ENCODE results near the gene KCNK6.

DNA sequence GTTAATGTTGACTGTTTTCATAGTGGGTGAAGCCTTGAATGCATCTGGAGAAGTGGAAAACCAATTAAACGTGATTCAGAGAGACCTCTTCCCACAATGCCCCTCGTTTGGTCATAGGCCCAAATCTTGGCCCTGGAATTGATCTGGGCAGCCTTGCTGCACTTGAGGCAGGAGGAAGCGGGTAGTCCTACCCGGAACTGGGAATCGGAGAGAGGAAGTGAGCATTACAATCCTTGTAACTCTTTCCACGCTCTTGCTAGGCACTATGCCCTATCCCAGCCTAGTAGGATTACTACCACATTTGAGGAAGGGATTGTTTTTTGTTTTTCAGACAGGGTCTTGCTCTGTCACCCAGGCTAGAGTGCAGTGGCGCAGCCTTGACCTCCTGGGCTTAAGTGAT, 3.6 kb downstream of the KCNK6 start:
- TF ChIP-seq POLR2AphosphoS5 (IDR thresholded peaks at IDR 0.05; ENCODE audit: low read depth): no peak
- TF ChIP-seq, protein P1, sequence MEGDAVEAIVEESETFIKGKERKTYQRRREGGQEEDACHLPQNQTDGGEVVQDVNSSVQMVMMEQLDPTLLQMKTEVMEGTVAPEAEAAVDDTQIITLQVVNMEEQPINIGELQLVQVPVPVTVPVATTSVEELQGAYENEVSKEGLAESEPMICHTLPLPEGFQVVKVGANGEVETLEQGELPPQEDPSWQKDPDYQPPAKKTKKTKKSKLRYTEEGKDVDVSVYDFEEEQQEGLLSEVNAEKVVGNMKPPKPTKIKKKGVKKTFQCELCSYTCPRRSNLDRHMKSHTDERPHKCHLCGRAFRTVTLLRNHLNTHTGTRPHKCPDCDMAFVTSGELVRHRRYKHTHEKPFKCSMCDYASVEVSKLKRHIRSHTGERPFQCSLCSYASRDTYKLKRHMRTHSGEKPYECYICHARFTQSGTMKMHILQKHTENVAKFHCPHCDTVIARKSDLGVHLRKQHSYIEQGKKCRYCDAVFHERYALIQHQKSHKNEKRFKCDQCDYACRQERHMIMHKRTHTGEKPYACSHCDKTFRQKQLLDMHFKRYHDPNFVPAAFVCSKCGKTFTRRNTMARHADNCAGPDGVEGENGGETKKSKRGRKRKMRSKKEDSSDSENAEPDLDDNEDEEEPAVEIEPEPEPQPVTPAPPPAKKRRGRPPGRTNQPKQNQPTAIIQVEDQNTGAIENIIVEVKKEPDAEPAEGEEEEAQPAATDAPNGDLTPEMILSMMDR (IDR thresholded peaks at IDR 0.05; ENCODE audit: insufficient read depth, low read length): no peak
- TF ChIP-seq GABPA (IDR thresholded peaks at IDR 0.05; ENCODE audit: low read depth): no peak
- TF ChIP-seq, protein P2, sequence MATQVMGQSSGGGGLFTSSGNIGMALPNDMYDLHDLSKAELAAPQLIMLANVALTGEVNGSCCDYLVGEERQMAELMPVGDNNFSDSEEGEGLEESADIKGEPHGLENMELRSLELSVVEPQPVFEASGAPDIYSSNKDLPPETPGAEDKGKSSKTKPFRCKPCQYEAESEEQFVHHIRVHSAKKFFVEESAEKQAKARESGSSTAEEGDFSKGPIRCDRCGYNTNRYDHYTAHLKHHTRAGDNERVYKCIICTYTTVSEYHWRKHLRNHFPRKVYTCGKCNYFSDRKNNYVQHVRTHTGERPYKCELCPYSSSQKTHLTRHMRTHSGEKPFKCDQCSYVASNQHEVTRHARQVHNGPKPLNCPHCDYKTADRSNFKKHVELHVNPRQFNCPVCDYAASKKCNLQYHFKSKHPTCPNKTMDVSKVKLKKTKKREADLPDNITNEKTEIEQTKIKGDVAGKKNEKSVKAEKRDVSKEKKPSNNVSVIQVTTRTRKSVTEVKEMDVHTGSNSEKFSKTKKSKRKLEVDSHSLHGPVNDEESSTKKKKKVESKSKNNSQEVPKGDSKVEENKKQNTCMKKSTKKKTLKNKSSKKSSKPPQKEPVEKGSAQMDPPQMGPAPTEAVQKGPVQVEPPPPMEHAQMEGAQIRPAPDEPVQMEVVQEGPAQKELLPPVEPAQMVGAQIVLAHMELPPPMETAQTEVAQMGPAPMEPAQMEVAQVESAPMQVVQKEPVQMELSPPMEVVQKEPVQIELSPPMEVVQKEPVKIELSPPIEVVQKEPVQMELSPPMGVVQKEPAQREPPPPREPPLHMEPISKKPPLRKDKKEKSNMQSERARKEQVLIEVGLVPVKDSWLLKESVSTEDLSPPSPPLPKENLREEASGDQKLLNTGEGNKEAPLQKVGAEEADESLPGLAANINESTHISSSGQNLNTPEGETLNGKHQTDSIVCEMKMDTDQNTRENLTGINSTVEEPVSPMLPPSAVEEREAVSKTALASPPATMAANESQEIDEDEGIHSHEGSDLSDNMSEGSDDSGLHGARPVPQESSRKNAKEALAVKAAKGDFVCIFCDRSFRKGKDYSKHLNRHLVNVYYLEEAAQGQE (IDR thresholded peaks at IDR 0.05; ENCODE audit: insufficient replicate concordance, low read depth): no peak
- TF ChIP-seq SPI1 (IDR thresholded peaks at IDR 0.05; ENCODE audit: borderline replicate concordance, low read depth): no peak; the same call in 1 of the 2 replicates
